SK-N-SH (cell line): ENCODE results near the gene SLC24A3. TPM values are rescaled to one million over a fixed set of nuclear protein-coding genes. Genes with fewer than 3 reads are reported as not detected.

Source experiments
- CTCF ChIA-PET: fragments of 300-600, 350-600 bp; formaldehyde crosslinking; extraction: SDS; loops from one replicate; lab custom pipeline; 2021; lab: Yijun Ruan, JAX
- POLR2A ChIA-PET: fragments of 350-600 bp; sonication (Branson Sonifier 250); formaldehyde crosslinking; extraction: SDS; loops from one replicate; lab custom pipeline; 2020; ENCODE audit warnings: antibody characterized with exemption, inconsistent platforms; lab: Yijun Ruan, JAX
- DNase-seq: peaks from one replicate; pipeline ENCODE4 v3.0.0; 2012
- H2AFZ ChIP-seq: fragments of 200-600 bp; sonication (generic); 2 replicates; pipeline ENCODE4 v1.8.1; 2016; ENCODE audit warnings: antibody characterized with exemption, mild to moderate bottlenecking, low read depth
- H3F3A ChIP-seq: fragments of 200-600 bp; sonication (generic); replicated peaks from 2 replicates; pipeline ENCODE3; 2016; ENCODE audit warnings: antibody characterized with exemption, mild to moderate bottlenecking; ENCODE audit not compliant: insufficient read depth
- H3K27ac ChIP-seq, 2 experiments: fragments of 200-500 bp in 1 of 2; fragments of 200-600 bp in 1 of 2; sonication (Bioruptor generic) in 1 of 2; sonication (generic), shearing (Covaris generic) in 1 of 2; 2 replicates each; pipeline versions ENCODE4 v1.5.1 to v1.6.1; 2014 to 2016; ENCODE audit warnings: low read depth in 2 of 2, inconsistent platforms in 1 of 2, low read length in 1 of 2, mild to moderate bottlenecking in 1 of 2, mixed read lengths in 1 of 2
- H3K27me3 ChIP-seq: fragments of 200-600 bp; sonication (generic), shearing (Covaris generic); 2 replicates; pipeline ENCODE4 v1.6.1; 2016; ENCODE audit warnings: mixed run types; ENCODE audit not compliant: insufficient read depth
- H3K36me3 ChIP-seq, 2 experiments: fragments of 200-500 bp in 1 of 2; fragments of 200-600 bp in 1 of 2; sonication (Bioruptor generic) in 1 of 2; sonication (generic) in 1 of 2; replicated peaks in 1 of 2; 2 replicates each; pipeline versions ENCODE3 to v1.5.1; 2014 to 2016; ENCODE audit warnings: low read length in 1 of 2, mild to moderate bottlenecking in 1 of 2; ENCODE audit not compliant: insufficient read depth in 2 of 2, control insufficient read depth in 1 of 2
- H3K4me1 ChIP-seq, 2 experiments: fragments of 200-500 bp in 1 of 2; fragments of 200-600 bp in 1 of 2; sonication (Bioruptor generic) in 1 of 2; sonication (generic), shearing (Covaris generic) in 1 of 2; 2 replicates each; pipeline versions ENCODE4 v1.5.1 to v1.6.1; 2014 to 2016; ENCODE audit warnings: low read depth in 1 of 2, low read length in 1 of 2, mixed run types in 1 of 2; ENCODE audit not compliant: insufficient read depth in 2 of 2, control insufficient read depth in 1 of 2
- H3K4me2 ChIP-seq: fragments of 200-600 bp; sonication (generic), shearing (Covaris generic); 2 replicates; pipeline ENCODE4 v1.6.1; 2017; ENCODE audit warnings: mixed run types
- H3K4me3 ChIP-seq, 2 experiments: fragments of 200-500 bp in 1 of 2; fragments of 200-600 bp in 1 of 2; sonication (Bioruptor generic) in 1 of 2; sonication (generic), shearing (Covaris generic) in 1 of 2; 2 replicates each; pipeline versions ENCODE4 v1.5.1 to v1.8.1; 2014 to 2016; ENCODE audit warnings: low read depth in 2 of 2, inconsistent platforms in 1 of 2, low read length in 1 of 2, mild to moderate bottlenecking in 1 of 2, mixed read lengths in 1 of 2, moderate library complexity in 1 of 2
- H3K79me2 ChIP-seq: fragments of 200-600 bp; sonication (generic); 2 replicates; pipeline ENCODE4 v1.8.1; 2017; ENCODE audit warnings: mild to moderate bottlenecking; ENCODE audit not compliant: insufficient read depth
- H3K9ac ChIP-seq: fragments of 200-600 bp; sonication (generic); 2 replicates; pipeline ENCODE4 v1.6.1; 2017; ENCODE audit warnings: mixed run types
- H3K9me2 ChIP-seq: fragments of 200-600 bp; sonication (generic); 2 replicates; pipeline ENCODE4 v1.6.1; 2017; ENCODE audit warnings: mixed run types
- H3K9me3 ChIP-seq: fragments of 200-600 bp; sonication (generic); 2 replicates; pipeline ENCODE4 v1.6.1; 2017; ENCODE audit warnings: mixed run types, mild to moderate bottlenecking, moderate library complexity
- H4K20me1 ChIP-seq: fragments of 200-600 bp; sonication (generic); 2 replicates; pipeline ENCODE4 v1.6.1; 2017; ENCODE audit warnings: mild to moderate bottlenecking, mixed run types; ENCODE audit not compliant: insufficient read depth
- ELF1 ChIP-seq: IDR thresholded peaks from 2 replicates; pipeline ENCODE4 v1.4.0; 2012
- EZH2phosphoT487 ChIP-seq: fragments of 200-600 bp; sonication (generic); IDR thresholded peaks from 2 replicates; pipeline ENCODE4 v1.6.1; 2017; ENCODE audit warnings: low read depth, mixed run types, mild to moderate bottlenecking, antibody characterized with exemption, moderate library complexity, borderline replicate concordance
- FOXJ3 ChIP-seq: sonication (generic); formaldehyde crosslinking; IDR thresholded peaks from 2 replicates; pipeline ENCODE4 v1.5.1; 2020; ENCODE audit warnings: mild to moderate bottlenecking, missing genetic modification reagents
- GABPA ChIP-seq: IDR thresholded peaks from 2 replicates; pipeline ENCODE4 v1.4.0; 2012; ENCODE audit warnings: low read depth, mild to moderate bottlenecking
- GATA2 ChIP-seq: sonication (generic); formaldehyde crosslinking; IDR thresholded peaks from 2 replicates; pipeline ENCODE4 v1.5.0; 2020; ENCODE audit warnings: mild to moderate bottlenecking, missing genetic modification reagents
- JUND ChIP-seq: IDR thresholded peaks from 2 replicates; pipeline ENCODE4 v1.4.0; 2012
- MEF2A ChIP-seq: IDR thresholded peaks from 2 replicates; pipeline ENCODE4 v1.4.0; 2012; ENCODE audit warnings: low read depth, borderline replicate concordance
- MXI1 ChIP-seq: IDR thresholded peaks from 2 replicates; pipeline ENCODE4 v1.6.1; 2012; ENCODE audit warnings: mild to moderate bottlenecking, low read depth, low read length, improper control_type of control experiment
- POLR2AphosphoS5 ChIP-seq: IDR thresholded peaks from 2 replicates; pipeline ENCODE4 v1.6.1; 2012; ENCODE audit warnings: low read depth, low read length
- RCOR1 ChIP-seq: fragments of 150-350 bp; IDR thresholded peaks from 2 replicates; pipeline ENCODE4 v1.6.1; 2017; ENCODE audit warnings: antibody characterized with exemption, low read length
- RFX5 ChIP-seq: IDR thresholded peaks from 2 replicates; pipeline ENCODE4 v1.6.1; 2012; ENCODE audit warnings: mild to moderate bottlenecking, improper control_type of control experiment, low read length
- SMC3 ChIP-seq: IDR thresholded peaks from 2 replicates; pipeline ENCODE4 v1.6.1; 2012; ENCODE audit warnings: low read depth, low read length, improper control_type of control experiment
- TAF1 ChIP-seq: IDR thresholded peaks from 2 replicates; pipeline ENCODE4 v1.6.1; 2012; ENCODE audit warnings: low read depth, mild to moderate bottlenecking, low read length, moderate library complexity, borderline replicate concordance
- TCF12 ChIP-seq: IDR thresholded peaks from 2 replicates; pipeline ENCODE4 v1.4.0; 2012
- TEAD4 ChIP-seq: IDR thresholded peaks from 2 replicates; pipeline ENCODE4 v1.4.0; 2012; ENCODE audit warnings: mild to moderate bottlenecking, borderline replicate concordance; ENCODE audit not compliant: insufficient read depth
- YY1 ChIP-seq: IDR thresholded peaks from 2 replicates; pipeline ENCODE4 v1.4.0; 2012; ENCODE audit warnings: low read depth, mild to moderate bottlenecking
- WGBS: methylation state at CpG from one replicate; pipeline ENCODE4 v1.1.6; 2017; ENCODE audit warnings: low lambda C conversion rate; 5-methylcytosine and 5-hydroxymethylcytosine counted together
- polyA plus RNA-seq, 3 experiments: library from polyadenylated mRNA; depleted of rRNA; stranded (reverse); fragments of >200 nt; gene quantifications; 2 replicates each; pipeline ENCODE4 v1.2.3, GENCODE V29; 2012
- TF ChIP-seq, protein P1 (sequence below): fragments of 200-600 bp; sonication (generic); IDR thresholded peaks from 2 replicates; pipeline ENCODE4 v1.6.1; 2017; ENCODE audit warnings: antibody characterized with exemption, mild to moderate bottlenecking, moderate library complexity
- TF ChIP-seq, protein P2 (sequence below): fragments of 150-350 bp; IDR thresholded peaks from 2 replicates; pipeline ENCODE4 v1.6.1; 2017; ENCODE audit warnings: antibody characterized with exemption, low read length, low read depth, borderline replicate concordance
- TF ChIP-seq, protein P3 (sequence below): IDR thresholded peaks from 2 replicates; pipeline ENCODE4; 2012
- TF ChIP-seq, protein P4 (sequence below): IDR thresholded peaks from 2 replicates; pipeline ENCODE4 v1.6.1; 2012; ENCODE audit warnings: mild to moderate bottlenecking, low read depth, low read length, moderate library complexity

The SLC24A3 gene
- polyA plus RNA-seq, 1 of the 3 experiments (the other 2 are of a cell fraction): not detected

DNA sequence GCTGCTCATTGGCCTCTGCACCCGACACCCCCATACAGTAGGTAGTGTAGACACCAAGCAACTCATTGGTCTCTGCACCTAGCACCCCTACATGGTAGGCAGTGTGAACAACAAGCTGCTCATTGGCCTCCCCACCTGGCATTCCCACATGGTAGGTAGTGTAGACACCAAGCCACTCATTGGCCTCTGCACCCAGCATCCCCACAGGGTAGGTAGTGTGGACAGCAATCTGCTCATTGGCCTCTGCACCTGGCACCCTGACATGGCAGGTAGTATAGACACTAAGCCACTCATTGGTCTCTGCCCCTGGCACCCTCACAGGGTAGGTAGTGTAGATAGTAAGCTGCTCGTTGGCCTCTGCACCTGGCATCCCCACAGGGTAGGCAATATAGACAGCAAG lies 226.0 kb downstream of the SLC24A3 start:
- no peaks in the 10 kb centered on the region for H3K36me3 ChIP-seq
- H3K27me3 ChIP-seq: peaks cover 5% of the 10 kb centered on the region; the same call in 1 of the 2 replicates
- no peak overlapping the region for H3K27ac ChIP-seq
- H3K4me1 ChIP-seq: no peaks in the 10 kb centered on the region; a peak in 1 of 4 replicates
- H2AFZ ChIP-seq: no peak overlapping the region
- no peak overlapping the region for H3K9ac ChIP-seq
- no peaks in the 10 kb centered on the region for H4K20me1 ChIP-seq
- no peaks in the 10 kb centered on the region for H3K9me2 ChIP-seq
- no peaks in the 10 kb centered on the region for H3K79me2 ChIP-seq
- CTCF ChIA-PET: no interaction called here
- TF ChIP-seq ELF1 (no peak), RCOR1 (no peak), POLR2AphosphoS5 (no peak), MEF2A (no peak), TEAD4 (no peak), TCF12 (no peak), YY1 (no peak), GABPA (no peak), RFX5 (no peak), FOXJ3 (no peak), MXI1 (no peak), SMC3 (no peak), TAF1 (no peak), GATA2 (CRISPR knock-in tag) (no peak), EZH2phosphoT487 (no peak), JUND (no peak)
- TF ChIP-seq, protein P1, sequence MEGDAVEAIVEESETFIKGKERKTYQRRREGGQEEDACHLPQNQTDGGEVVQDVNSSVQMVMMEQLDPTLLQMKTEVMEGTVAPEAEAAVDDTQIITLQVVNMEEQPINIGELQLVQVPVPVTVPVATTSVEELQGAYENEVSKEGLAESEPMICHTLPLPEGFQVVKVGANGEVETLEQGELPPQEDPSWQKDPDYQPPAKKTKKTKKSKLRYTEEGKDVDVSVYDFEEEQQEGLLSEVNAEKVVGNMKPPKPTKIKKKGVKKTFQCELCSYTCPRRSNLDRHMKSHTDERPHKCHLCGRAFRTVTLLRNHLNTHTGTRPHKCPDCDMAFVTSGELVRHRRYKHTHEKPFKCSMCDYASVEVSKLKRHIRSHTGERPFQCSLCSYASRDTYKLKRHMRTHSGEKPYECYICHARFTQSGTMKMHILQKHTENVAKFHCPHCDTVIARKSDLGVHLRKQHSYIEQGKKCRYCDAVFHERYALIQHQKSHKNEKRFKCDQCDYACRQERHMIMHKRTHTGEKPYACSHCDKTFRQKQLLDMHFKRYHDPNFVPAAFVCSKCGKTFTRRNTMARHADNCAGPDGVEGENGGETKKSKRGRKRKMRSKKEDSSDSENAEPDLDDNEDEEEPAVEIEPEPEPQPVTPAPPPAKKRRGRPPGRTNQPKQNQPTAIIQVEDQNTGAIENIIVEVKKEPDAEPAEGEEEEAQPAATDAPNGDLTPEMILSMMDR: no peak
- TF ChIP-seq, protein P2, sequence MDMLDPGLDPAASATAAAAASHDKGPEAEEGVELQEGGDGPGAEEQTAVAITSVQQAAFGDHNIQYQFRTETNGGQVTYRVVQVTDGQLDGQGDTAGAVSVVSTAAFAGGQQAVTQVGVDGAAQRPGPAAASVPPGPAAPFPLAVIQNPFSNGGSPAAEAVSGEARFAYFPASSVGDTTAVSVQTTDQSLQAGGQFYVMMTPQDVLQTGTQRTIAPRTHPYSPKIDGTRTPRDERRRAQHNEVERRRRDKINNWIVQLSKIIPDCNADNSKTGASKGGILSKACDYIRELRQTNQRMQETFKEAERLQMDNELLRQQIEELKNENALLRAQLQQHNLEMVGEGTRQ: no peak
- TF ChIP-seq, protein P3, sequence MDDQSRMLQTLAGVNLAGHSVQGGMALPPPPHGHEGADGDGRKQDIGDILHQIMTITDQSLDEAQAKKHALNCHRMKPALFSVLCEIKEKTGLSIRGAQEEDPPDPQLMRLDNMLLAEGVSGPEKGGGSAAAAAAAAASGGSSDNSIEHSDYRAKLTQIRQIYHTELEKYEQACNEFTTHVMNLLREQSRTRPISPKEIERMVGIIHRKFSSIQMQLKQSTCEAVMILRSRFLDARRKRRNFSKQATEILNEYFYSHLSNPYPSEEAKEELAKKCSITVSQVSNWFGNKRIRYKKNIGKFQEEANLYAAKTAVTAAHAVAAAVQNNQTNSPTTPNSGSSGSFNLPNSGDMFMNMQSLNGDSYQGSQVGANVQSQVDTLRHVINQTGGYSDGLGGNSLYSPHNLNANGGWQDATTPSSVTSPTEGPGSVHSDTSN: no peak
- TF ChIP-seq, protein P4, sequence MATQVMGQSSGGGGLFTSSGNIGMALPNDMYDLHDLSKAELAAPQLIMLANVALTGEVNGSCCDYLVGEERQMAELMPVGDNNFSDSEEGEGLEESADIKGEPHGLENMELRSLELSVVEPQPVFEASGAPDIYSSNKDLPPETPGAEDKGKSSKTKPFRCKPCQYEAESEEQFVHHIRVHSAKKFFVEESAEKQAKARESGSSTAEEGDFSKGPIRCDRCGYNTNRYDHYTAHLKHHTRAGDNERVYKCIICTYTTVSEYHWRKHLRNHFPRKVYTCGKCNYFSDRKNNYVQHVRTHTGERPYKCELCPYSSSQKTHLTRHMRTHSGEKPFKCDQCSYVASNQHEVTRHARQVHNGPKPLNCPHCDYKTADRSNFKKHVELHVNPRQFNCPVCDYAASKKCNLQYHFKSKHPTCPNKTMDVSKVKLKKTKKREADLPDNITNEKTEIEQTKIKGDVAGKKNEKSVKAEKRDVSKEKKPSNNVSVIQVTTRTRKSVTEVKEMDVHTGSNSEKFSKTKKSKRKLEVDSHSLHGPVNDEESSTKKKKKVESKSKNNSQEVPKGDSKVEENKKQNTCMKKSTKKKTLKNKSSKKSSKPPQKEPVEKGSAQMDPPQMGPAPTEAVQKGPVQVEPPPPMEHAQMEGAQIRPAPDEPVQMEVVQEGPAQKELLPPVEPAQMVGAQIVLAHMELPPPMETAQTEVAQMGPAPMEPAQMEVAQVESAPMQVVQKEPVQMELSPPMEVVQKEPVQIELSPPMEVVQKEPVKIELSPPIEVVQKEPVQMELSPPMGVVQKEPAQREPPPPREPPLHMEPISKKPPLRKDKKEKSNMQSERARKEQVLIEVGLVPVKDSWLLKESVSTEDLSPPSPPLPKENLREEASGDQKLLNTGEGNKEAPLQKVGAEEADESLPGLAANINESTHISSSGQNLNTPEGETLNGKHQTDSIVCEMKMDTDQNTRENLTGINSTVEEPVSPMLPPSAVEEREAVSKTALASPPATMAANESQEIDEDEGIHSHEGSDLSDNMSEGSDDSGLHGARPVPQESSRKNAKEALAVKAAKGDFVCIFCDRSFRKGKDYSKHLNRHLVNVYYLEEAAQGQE: no peak
- H3K4me3 ChIP-seq: no peak overlapping the region
- WGBS: 0% methylated on average over 1 of the region's 2 CpGs
- no peaks in the 10 kb centered on the region for H3K9me3 ChIP-seq
- no peak overlapping the region for H3K4me2 ChIP-seq
- no peak for DNase-seq
- no peaks in the 10 kb centered on the region for H3F3A ChIP-seq
- POLR2A ChIA-PET: no interaction called here
